Pancreas (tissue), 10 donors: ENCODE data around the gene U2SURP. TPM values are rescaled to one million over a fixed set of nuclear protein-coding genes. Genes with fewer than 3 reads are reported as not detected.

Experiments used
- ATAC-seq, 4 donors: fragments of 200-7000 bp; cut with Tn5 transposase; one replicate each; pipeline versions ENCODE4 v1.8.0 to v1.9.1; 2020; ENCODE audit warnings: mild to moderate bottlenecking in 4 of 4, moderate library complexity in 4 of 4
- DNase-seq, 6 donors: peaks; one replicate each; pipeline ENCODE4 v3.0.0-alpha.2; 2020
- FAIRE-seq: peaks from 2 replicates; lab custom pipeline; 2012; peaks lifted over from hg19 to GRCh38; lab: Jason Lieb, UNC
- H3K27ac ChIP-seq, 4 donors: fragments of 200-600 bp; sonication (generic); 1 replicate in 3 of 4; 2 replicates in 1 of 4; pipeline versions ENCODE4 v1.5.0 to v1.8.0; 2020
- H3K27me3 ChIP-seq, 4 donors: fragments of 200-600 bp; one replicate each; pipeline ENCODE4 v1.8.0; 2021
- H3K36me3 ChIP-seq, 3 donors: fragments of 200-600 bp; sonication (generic) in 1 of 3; one replicate each; pipeline versions ENCODE4 v1.5.0 to v1.8.0; 2020 to 2021
- H3K4me1 ChIP-seq, 3 donors: fragments of 200-600 bp; one replicate each; pipeline ENCODE4 v1.8.0; 2021
- H3K4me3 ChIP-seq, 4 donors: fragments of 200-600 bp; sonication (generic) in 2 of 4; one replicate each; pipeline versions ENCODE4 v1.5.0 to v1.8.0; 2020 to 2021
- H3K9me3 ChIP-seq, 4 donors: fragments of 200-600 bp; one replicate each; pipeline ENCODE4 v1.8.0; 2021
- WGBS, 2 donors: extraction: QIAGEN DNeasy Blood & Tissue Kit; methylation state at CpG; one replicate each; pipeline ENCODE4 v1.1.7; 2013; 5-methylcytosine and 5-hydroxymethylcytosine counted together
- intact Hi-C, 3 donors: fragments of 100-400 bp; cut with DNase I; formaldehyde crosslinking; loops; one replicate each; pipeline versions ENCODE4 v1.11.1 to v1.14.2; 2022
- polyA plus RNA-seq, 2 donors: library from polyadenylated mRNA; stranded (reverse); fragments of 200-250 nt; gene quantifications; one replicate each; pipeline ENCODE4 v1.2.3, GENCODE V29; 2013
- total RNA-seq, 6 donors: library from RNA; stranded (reverse); fragmentation: NEBNext Ultra II Directional in 4 of 6; extraction: Animal tissue kit (Norgen Biotek cat#: 25700) in 4 of 6; gene quantifications; one replicate each; pipeline versions ENCODE4 v1.2.1 to v1.2.4, GENCODE V29; 2021 to 2023
- TF ChIP-seq, protein P1 (sequence below), 4 donors: fragments of 200-600 bp; sonication (generic) in 3 of 4; IDR thresholded peaks; one replicate each; pipeline versions ENCODE4 v1.5.0 to v1.8.0; 2021; ENCODE audit warnings: antibody characterized with exemption in 4 of 4
- donor health status: healthy with polysubstance abuse.
- donor health status: DM: no; HTN: no; CAD: no; lungs with moderate emphysema.
- donor health status: DM: no; HTN: no; CAD: no.
- donor health status: control.
- donor health status: control.
- donor health status: Bipolar disorder and iron deficiency.
- donor health status: DM: yes; HTN: yes; CAD: no.
- donor health status: DM: no; HTN: no; CAD: no.
- donor health status: DM: no; HTN: no; CAD: no.
- donor health status: DM: yes; HTN: yes; CAD: no.

The U2SURP gene
- total and polyA plus RNA-seq, 8 donors: 19.9 to 48.2 (median 35.1) TPM

DNA sequence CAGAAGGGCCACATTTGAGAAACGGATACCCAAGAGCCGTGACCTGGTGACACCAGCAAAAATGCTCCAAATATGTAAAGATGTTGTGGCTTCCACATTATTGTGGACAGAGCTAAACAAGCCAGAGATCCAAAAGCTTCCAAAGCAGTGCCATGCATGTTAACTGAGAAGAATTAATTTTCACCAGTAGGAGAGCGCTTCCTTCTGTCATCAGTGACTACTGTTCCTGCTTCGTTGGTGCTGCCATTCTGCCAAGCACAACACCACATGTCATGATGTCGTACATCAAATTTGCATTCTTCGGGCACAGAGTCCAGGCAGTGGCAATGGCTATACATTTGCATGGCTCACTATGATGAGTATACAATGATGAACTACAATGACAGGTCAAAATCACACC, 99.1 kb downstream of the U2SURP start:
- H3K27ac ChIP-seq: no peak overlapping the region
- intact Hi-C loops: no loop called here
- H3K4me1 ChIP-seq: no peaks in the 10 kb centered on the region
- 72 to 85% methylated on average over 6 of the region's 6 CpGs for WGBS, 2 donors
- TF ChIP-seq, protein P1, sequence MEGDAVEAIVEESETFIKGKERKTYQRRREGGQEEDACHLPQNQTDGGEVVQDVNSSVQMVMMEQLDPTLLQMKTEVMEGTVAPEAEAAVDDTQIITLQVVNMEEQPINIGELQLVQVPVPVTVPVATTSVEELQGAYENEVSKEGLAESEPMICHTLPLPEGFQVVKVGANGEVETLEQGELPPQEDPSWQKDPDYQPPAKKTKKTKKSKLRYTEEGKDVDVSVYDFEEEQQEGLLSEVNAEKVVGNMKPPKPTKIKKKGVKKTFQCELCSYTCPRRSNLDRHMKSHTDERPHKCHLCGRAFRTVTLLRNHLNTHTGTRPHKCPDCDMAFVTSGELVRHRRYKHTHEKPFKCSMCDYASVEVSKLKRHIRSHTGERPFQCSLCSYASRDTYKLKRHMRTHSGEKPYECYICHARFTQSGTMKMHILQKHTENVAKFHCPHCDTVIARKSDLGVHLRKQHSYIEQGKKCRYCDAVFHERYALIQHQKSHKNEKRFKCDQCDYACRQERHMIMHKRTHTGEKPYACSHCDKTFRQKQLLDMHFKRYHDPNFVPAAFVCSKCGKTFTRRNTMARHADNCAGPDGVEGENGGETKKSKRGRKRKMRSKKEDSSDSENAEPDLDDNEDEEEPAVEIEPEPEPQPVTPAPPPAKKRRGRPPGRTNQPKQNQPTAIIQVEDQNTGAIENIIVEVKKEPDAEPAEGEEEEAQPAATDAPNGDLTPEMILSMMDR (IDR thresholded peaks at IDR 0.05): no peak
- H3K9me3 ChIP-seq: no peaks in the 10 kb centered on the region
- DNase-seq (no peak), ATAC-seq (no peak), FAIRE-seq (no peak)
- H3K4me3 ChIP-seq: no peak overlapping the region
- H3K36me3 ChIP-seq: no peaks in the 10 kb centered on the region
- H3K27me3 ChIP-seq: no peaks in the 10 kb centered on the region

DNA sequence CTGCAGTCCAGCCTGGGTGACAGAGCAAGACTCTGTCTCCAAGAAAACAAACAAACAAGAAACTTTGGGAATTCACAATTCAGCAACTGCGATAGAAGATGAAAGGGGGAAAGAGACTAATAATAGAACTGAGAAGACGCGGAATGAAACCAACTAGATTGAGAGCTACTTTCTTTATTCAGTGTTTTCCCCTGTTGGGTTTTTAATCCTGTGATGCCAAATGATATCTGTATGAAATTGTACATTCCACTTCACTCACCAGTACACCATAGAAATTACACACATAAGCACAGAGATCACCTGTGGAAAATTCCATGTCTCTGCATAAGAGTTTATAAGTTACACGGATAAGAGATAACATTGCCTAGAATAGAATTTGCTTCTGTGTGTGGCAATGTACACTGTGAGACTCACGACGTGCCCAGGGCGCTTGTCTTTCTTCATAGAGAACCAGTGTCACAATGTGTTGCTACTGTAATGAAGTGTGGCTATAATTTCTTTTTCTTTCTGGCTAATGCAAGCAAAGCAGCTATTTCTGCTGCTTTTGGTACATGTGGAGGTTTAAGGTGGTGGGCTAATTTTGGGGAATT, 100.5 kb downstream of the U2SURP start:
- H3K4me1 ChIP-seq: no peaks in the 10 kb centered on the region
- no peak for FAIRE-seq
- intact Hi-C loops: no loop called here
- no peak for DNase-seq
- ATAC-seq: no peak
- no peak overlapping the region for H3K4me3 ChIP-seq
- 63 to 71% methylated on average over 7 of the region's 7 CpGs for WGBS, 2 donors
- H3K36me3 ChIP-seq: no peaks in the 10 kb centered on the region
- H3K27me3 ChIP-seq: no peaks in the 10 kb centered on the region
- no peak overlapping the region for H3K27ac ChIP-seq
- no peaks in the 10 kb centered on the region for H3K9me3 ChIP-seq
- TF ChIP-seq, protein P1 (IDR thresholded peaks at IDR 0.05): no peak

DNA sequence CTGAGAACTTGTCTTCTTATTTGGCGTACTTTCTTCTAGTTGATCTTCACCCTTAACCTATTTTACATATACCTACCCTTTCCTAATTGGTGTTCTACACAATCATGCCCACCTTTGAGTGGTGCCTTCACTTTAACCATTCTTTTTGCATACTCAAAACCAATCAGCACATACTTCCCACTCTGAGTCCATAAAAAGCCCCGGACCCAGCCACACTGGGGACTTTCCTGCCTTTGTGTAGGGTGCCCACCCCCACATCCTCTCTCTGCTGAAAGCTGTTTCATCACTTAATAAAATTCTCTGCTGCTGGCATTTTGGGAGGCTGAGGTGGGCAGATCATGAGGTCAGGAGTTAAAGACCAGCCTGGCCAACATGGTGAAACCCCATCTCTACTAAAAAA, 102.3 kb downstream of the U2SURP start:
- DNase-seq (no peak), ATAC-seq (no peak), FAIRE-seq (no peak)
- Histone ChIP-seq H3K27ac (no peak overlapping the region), H3K9me3 (no peaks in the 10 kb centered on the region), H3K4me1 (no peaks in the 10 kb centered on the region), H3K36me3 (no peaks in the 10 kb centered on the region), H3K27me3 (no peaks in the 10 kb centered on the region), H3K4me3 (no peak overlapping the region)
- WGBS, 2 donors: 69 to 76% methylated on average over 2 of the region's 2 CpGs
- TF ChIP-seq, protein P1 (IDR thresholded peaks at IDR 0.05): no peak
- intact Hi-C loops: no loop called here

DNA sequence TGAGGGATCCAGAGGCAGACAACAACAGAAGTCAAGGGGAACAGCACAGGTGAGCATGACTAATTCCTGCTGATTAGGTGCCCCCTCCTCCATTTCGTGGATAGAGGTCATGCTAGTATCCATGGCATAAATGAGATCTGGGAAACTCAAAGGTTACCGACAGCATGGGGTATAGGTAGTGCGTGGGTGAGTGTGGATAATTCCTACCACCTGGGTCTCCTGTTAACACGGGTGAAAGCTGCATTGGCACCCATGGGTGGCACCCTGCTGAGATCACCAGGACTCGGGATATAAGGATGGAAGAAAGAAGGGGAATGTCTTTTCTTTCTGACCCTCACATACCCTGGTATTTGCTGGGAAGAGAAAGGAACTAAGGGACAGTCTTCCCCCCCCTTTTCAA, 103.8 kb downstream of the U2SURP start:
- TF ChIP-seq, protein P1 (IDR thresholded peaks at IDR 0.05): no peak
- intact Hi-C loops: no loop called here
- H3K4me3 ChIP-seq: no peak overlapping the region
- H3K9me3 ChIP-seq: no peaks in the 10 kb centered on the region
- ATAC-seq (no peak), DNase-seq (no peak), FAIRE-seq (no peak)
- no peak overlapping the region for H3K27ac ChIP-seq
- H3K4me1 ChIP-seq: no peaks in the 10 kb centered on the region
- no peaks in the 10 kb centered on the region for H3K36me3 ChIP-seq
- no peaks in the 10 kb centered on the region for H3K27me3 ChIP-seq
- WGBS, 2 donors: 57 to 69% methylated on average over 5 of the region's 5 CpGs

DNA sequence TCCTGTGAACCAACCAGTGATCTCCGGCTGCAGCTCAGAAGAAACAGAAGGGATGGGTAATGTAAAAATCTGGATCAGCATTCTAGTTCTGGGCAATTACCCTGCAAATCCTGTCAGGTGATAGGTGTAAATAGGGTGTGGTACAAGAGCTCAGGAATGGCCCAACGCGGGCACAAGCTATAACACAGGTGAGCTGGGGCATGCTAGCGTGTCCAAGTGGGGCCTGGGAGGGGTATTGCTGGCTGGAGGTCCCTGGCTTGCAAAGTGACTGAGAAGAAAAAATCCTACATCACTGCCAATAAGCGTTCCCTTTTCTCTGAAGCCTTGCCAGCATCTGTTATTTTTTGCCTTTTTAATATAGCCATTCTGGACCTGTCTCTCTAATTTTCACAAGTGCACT, 108.5 kb downstream of the U2SURP start:
- no peaks in the 10 kb centered on the region for H3K36me3 ChIP-seq
- DNase-seq (no peak), ATAC-seq (no peak), FAIRE-seq (no peak)
- H3K4me1 ChIP-seq: no peaks in the 10 kb centered on the region
- TF ChIP-seq, protein P1 (IDR thresholded peaks at IDR 0.05): no peak
- H3K9me3 ChIP-seq: no peaks in the 10 kb centered on the region
- H3K27me3 ChIP-seq: no peaks in the 10 kb centered on the region
- 76 to 78% methylated on average over 5 of the region's 5 CpGs for WGBS, 2 donors
- intact Hi-C loops: no loop called here
- H3K27ac ChIP-seq: no peak overlapping the region
- H3K4me3 ChIP-seq: no peak overlapping the region

Other genes starting within 250 kb of the U2SURP start
- 1 to 10 TPM in 2 of 6 donors, under 1 TPM in 4; 0.23 to 2.3 (median 0.61) TPM for gene PCOLCE2, start 112.5 kb upstream of the U2SURP start, total RNA-seq
- 1 to 10 TPM in 1 of 2 donors, under 1 TPM in 1; 0.68 to 2.5 TPM for gene PCOLCE2, start 112.5 kb upstream of the U2SURP start, polyA plus RNA-seq
- gene PAQR9, start 37.9 kb upstream of the U2SURP start, total RNA-seq: under 1 TPM in 1 of 6 donors, not detected in 5; 0.13 TPM
- not detected for gene PAQR9, start 37.9 kb upstream of the U2SURP start, polyA plus RNA-seq
- gene CHST2, start 118.2 kb downstream of the U2SURP start, total RNA-seq: 1 to 10 TPM in 2 of 6 donors, under 1 TPM in 4; 0.39 to 2.2 (median 0.74) TPM
- 1 to 10 TPM in 1 of 2 donors, under 1 TPM in 1; 0.49 to 2.0 TPM for gene CHST2, start 118.2 kb downstream of the U2SURP start, polyA plus RNA-seq